ENCODE results near the gene HAUS1.
A peak's percentile ranks its signal among the peaks of the same experiment; 100 is the strongest.
"Not testable (repeated sequence)": the region's sequence is repeated elsewhere in the genome, so short reads cannot be mapped to it uniquely, and the experiment has no call there.

HAUS1 gene

DNA sequence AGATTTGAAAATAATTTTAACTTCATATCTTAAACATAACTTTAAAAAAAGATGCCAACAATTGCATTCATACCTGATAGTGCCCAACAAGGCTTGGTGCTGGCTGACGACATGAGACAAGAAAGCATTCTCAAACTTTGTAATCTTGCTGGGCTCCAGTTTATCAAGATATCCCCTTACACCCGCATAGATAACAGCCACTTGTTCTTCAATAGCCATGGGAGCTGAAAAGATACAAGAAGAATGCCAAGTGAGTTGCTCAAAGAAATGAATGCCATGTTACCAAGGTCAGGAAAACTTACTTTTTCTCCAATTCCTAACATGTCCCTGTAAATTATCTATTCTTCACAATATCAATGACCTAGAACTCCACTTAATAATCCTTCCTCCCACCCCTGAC is 19.8 kb upstream of the HAUS1 start:
- H3K36me3 ChIP-seq (ENCODE audit: control insufficient read depth, low read length), result peaks cover 93% of the 10 kb centered on the region

DNA sequence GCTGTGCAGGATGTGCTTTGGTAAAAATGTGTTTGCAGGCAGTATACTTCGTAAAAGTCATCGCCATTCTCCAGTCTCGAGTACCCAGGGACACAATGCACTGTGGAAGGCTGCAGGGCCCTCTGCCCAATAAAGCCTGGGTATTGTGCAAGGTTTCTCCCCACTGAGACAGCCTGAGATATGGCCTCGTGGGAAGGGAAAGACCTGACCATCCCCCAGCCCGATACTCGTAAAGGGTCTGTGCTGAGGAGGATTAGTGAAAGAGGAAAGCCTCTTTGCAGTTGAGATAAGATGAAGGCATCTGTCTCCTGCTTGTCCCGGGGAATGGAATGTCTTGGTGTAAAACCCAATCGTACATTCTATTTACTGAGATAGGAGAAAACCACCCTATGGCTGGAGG is 15.7 kb upstream of the HAUS1 start:
- not testable (repeated sequence) for H4K20me1 ChIP-seq (ENCODE audit: control insufficient read depth, insufficient read depth, low read depth, low read length); H3K27ac ChIP-seq (ENCODE audit: low read depth, low read length)
- H3K79me2 ChIP-seq (ENCODE audit: control insufficient read depth, low read length), result peaks cover 38% of the 10 kb centered on the region

More for the DNA sequence above, 19.8 kb upstream of the HAUS1 start:
- no peaks in the 10 kb centered on the region for H3K79me2 ChIP-seq (ENCODE audit: control insufficient read depth, low read length)
- H3K27me3 ChIP-seq (ENCODE audit: control insufficient read depth, low read length), result no peaks in the 10 kb centered on the region
- no peak overlapping the region for H3K27ac ChIP-seq (ENCODE audit: low read depth, low read length)
- H3K4me2 ChIP-seq (ENCODE audit: low read length), result no peak overlapping the region
- H4K20me1 ChIP-seq (ENCODE audit: control insufficient read depth, insufficient read depth, low read depth, low read length), result no peaks in the 10 kb centered on the region
- no peaks in the 10 kb centered on the region for H3K4me1 ChIP-seq (ENCODE audit: control insufficient read depth, low read length)
- TF ChIP-seq, protein P1, sequence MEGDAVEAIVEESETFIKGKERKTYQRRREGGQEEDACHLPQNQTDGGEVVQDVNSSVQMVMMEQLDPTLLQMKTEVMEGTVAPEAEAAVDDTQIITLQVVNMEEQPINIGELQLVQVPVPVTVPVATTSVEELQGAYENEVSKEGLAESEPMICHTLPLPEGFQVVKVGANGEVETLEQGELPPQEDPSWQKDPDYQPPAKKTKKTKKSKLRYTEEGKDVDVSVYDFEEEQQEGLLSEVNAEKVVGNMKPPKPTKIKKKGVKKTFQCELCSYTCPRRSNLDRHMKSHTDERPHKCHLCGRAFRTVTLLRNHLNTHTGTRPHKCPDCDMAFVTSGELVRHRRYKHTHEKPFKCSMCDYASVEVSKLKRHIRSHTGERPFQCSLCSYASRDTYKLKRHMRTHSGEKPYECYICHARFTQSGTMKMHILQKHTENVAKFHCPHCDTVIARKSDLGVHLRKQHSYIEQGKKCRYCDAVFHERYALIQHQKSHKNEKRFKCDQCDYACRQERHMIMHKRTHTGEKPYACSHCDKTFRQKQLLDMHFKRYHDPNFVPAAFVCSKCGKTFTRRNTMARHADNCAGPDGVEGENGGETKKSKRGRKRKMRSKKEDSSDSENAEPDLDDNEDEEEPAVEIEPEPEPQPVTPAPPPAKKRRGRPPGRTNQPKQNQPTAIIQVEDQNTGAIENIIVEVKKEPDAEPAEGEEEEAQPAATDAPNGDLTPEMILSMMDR (IDR thresholded peaks at IDR 0.05; ENCODE audit: low read depth, low read length, poor library complexity, severe bottlenecking), result no peak
- no peak for TF ChIP-seq EZH2phosphoT487 (IDR thresholded peaks at IDR 0.05; ENCODE audit: borderline replicate concordance, low read length)
- H3K9me2 ChIP-seq (replicated peaks; ENCODE audit: control insufficient read depth, low read length), result no peaks in the 10 kb centered on the region
- H3F3A ChIP-seq (ENCODE audit: control insufficient read depth, insufficient read depth), result peaks cover 8% of the 10 kb centered on the region; the same call in 1 of the 2 replicates
- H3K9me3 ChIP-seq (ENCODE audit: control insufficient read depth, insufficient read depth, low read length), result no peaks in the 10 kb centered on the region
- H3K4me3 ChIP-seq (ENCODE audit: low read length), result no peak overlapping the region

DNA sequence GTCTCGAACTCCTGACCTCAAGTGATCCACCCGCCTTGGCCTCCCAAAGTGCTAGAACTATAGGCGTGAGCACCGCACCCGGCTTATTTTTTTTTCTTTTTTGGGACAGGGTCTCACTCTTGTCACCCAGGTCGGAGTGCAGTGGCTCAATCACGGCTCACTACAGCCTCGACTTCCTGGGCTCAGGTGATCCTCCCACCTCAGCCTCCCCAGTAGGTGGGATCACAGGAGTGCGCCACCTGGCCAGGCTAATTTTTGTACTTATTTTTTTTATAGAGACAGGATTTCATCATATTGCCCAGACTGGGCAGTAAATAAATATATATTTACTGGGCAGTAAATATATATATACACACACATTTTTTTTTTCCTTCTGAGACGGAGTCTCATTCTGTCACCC is 8.7 kb upstream of the HAUS1 start:
- Histone ChIP-seq H3K4me2 (ENCODE audit: low read length) (peak overlapping the region; percentile 77; the same call in 1 of the 2 replicates), H3K4me3 (ENCODE audit: low read length) (no peak overlapping the region), H3K9me2 (replicated peaks; ENCODE audit: control insufficient read depth, low read length) (no peaks in the 10 kb centered on the region), H3K79me2 (ENCODE audit: control insufficient read depth, low read length) (peaks cover 80% of the 10 kb centered on the region), H3F3A (ENCODE audit: control insufficient read depth, insufficient read depth) (peaks cover 2% of the 10 kb centered on the region; the same call in 1 of the 2 replicates), H3K4me1 (ENCODE audit: control insufficient read depth, low read length) (peaks cover 29% of the 10 kb centered on the region), H3K27me3 (ENCODE audit: control insufficient read depth, low read length) (no peaks in the 10 kb centered on the region), H3K27ac (ENCODE audit: low read depth, low read length) (no peak overlapping the region), H3K36me3 (ENCODE audit: control insufficient read depth, low read length) (peaks cover 69% of the 10 kb centered on the region), H3K9me3 (ENCODE audit: control insufficient read depth, insufficient read depth, low read length) (no peaks in the 10 kb centered on the region), H4K20me1 (ENCODE audit: control insufficient read depth, insufficient read depth, low read depth, low read length) (no peaks in the 10 kb centered on the region)
- TF ChIP-seq, protein P1 (IDR thresholded peaks at IDR 0.05; ENCODE audit: low read depth, low read length, poor library complexity, severe bottlenecking), result no peak
- no peak for TF ChIP-seq EZH2phosphoT487 (IDR thresholded peaks at IDR 0.05; ENCODE audit: borderline replicate concordance, low read length)

More for the DNA sequence above, 15.7 kb upstream of the HAUS1 start:
- not testable (repeated sequence) for H3K9me2 ChIP-seq (replicated peaks; ENCODE audit: control insufficient read depth, low read length); H3K27me3 ChIP-seq (ENCODE audit: control insufficient read depth, low read length); H3K4me1 ChIP-seq (ENCODE audit: control insufficient read depth, low read length); H3F3A ChIP-seq (ENCODE audit: control insufficient read depth, insufficient read depth); H3K4me2 ChIP-seq (ENCODE audit: low read length); H3K4me3 ChIP-seq (ENCODE audit: low read length); H3K9me3 ChIP-seq (ENCODE audit: control insufficient read depth, insufficient read depth, low read length)
- H3K36me3 ChIP-seq (ENCODE audit: control insufficient read depth, low read length), result peaks cover 99% of the 10 kb centered on the region

DNA sequence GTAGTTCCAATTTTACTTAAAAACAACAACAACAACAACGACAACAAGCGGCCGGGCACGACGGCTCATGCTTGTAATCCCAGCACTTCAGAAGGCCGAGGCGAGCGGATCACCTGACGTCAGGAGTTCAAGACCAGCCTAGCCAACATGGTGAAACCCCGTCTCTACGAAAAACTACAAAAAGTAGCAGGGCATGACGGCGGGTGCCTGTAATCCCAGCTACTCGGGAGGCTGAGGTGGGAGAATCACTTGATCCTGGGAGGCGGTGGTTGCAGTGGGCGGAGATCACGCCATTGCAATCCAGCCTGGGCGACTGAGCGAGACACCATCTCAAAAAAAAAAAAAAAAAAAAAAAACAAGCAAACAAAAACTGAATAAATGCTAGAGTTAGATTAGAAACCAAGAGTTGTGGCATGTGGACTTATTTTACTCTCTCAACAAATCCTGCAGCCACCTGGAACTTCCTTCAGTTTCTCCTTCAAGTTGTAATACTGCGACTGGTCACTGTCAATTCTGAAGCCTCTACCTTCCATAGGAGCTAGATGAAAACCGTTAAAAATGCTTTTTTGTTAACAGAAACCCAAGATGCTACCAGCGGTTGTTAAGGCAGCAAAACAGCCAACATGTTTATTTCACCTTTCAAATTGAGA is 7.4 kb upstream of the HAUS1 start:
- H3K4me1 ChIP-seq (ENCODE audit: control insufficient read depth, low read length), result peaks cover 29% of the 10 kb centered on the region
- H3K79me2 ChIP-seq (ENCODE audit: control insufficient read depth, low read length), result peaks cover 68% of the 10 kb centered on the region
- H3K9me3 ChIP-seq (ENCODE audit: control insufficient read depth, insufficient read depth, low read length), result no peaks in the 10 kb centered on the region
- H3K9me2 ChIP-seq (replicated peaks; ENCODE audit: control insufficient read depth, low read length), result no peaks in the 10 kb centered on the region
- no peaks in the 10 kb centered on the region for H4K20me1 ChIP-seq (ENCODE audit: control insufficient read depth, insufficient read depth, low read depth, low read length)
- H3K36me3 ChIP-seq (ENCODE audit: control insufficient read depth, low read length), result peaks cover 57% of the 10 kb centered on the region
- peaks cover 2% of the 10 kb centered on the region; the same call in 1 of the 2 replicates for H3F3A ChIP-seq (ENCODE audit: control insufficient read depth, insufficient read depth)
- H3K27ac ChIP-seq (ENCODE audit: low read depth, low read length), result peak overlapping the region; percentile 58
- H3K4me3 ChIP-seq (ENCODE audit: low read length), result peak overlapping the region; percentile 83
- TF ChIP-seq, protein P1 (IDR thresholded peaks at IDR 0.05; ENCODE audit: low read depth, low read length, poor library complexity, severe bottlenecking), result no peak
- no peak for TF ChIP-seq EZH2phosphoT487 (IDR thresholded peaks at IDR 0.05; ENCODE audit: borderline replicate concordance, low read length)
- H3K27me3 ChIP-seq (ENCODE audit: control insufficient read depth, low read length), result no peaks in the 10 kb centered on the region
- peak overlapping the region; percentile 77 for H3K4me2 ChIP-seq (ENCODE audit: low read length)

Measured in DOHH2 (cell line).